A673 (cell line): ENCODE results near the gene RUBCNL. TPM values are rescaled to one million over a fixed set of nuclear protein-coding genes. Genes with fewer than 3 reads are reported as not detected.

Experiments used
- BruUV-seq: library from RNA; stranded (reverse); fragments of 400-500 nt; replicated peaks from 2 replicates; lab custom pipeline; 2021; lab: Mats Ljungman, UMichigan
- CTCF ChIA-PET: fragments of 300-600 bp; sonication (Branson Sonifier 250); formaldehyde crosslinking; loops from one replicate; lab custom pipeline; 2022; ENCODE audit warnings: antibody characterized with exemption; lab: Charles Lee
- POLR2A ChIA-PET: fragments of 300-600 bp; sonication (Branson Sonifier 250); formaldehyde crosslinking; loops from one replicate; lab custom pipeline; 2022; ENCODE audit warnings: antibody characterized with exemption; ENCODE audit not compliant: low non-redundant PET; lab: Charles Lee
- DNase-seq: peaks from one replicate; pipeline ENCODE4 v3.0.0-alpha.2; 2015; ENCODE audit warnings: low spot score
- H3K27ac ChIP-seq: fragments of 200-600 bp; sonication (generic); 2 replicates; pipeline ENCODE4 v1.5.1; 2016; ENCODE audit warnings: mixed run types, low read depth, mild to moderate bottlenecking, mixed read lengths, antibody characterized with exemption, low read length; ENCODE audit not compliant: poor library complexity, severe bottlenecking
- H3K27me3 ChIP-seq: fragments of 200-600 bp; sonication (generic); replicated peaks from 2 replicates; pipeline ENCODE4 v1.6.1; 2017; ENCODE audit warnings: mixed run types, low read depth, mild to moderate bottlenecking, mixed read lengths, antibody characterized with exemption, low read length; ENCODE audit not compliant: insufficient read depth, poor library complexity
- H3K36me3 ChIP-seq: fragments of 200-600 bp; sonication (generic); 2 replicates; pipeline ENCODE4 v1.6.1; 2016; ENCODE audit warnings: mixed run types, mild to moderate bottlenecking, mixed read lengths, antibody characterized with exemption, low read length; ENCODE audit not compliant: insufficient read depth, poor library complexity, severe bottlenecking
- H3K4me1 ChIP-seq: fragments of 200-600 bp; sonication (generic); 2 replicates; pipeline ENCODE4 v1.6.1; 2017; ENCODE audit warnings: mixed run types, mild to moderate bottlenecking, mixed read lengths, antibody characterized with exemption, low read length; ENCODE audit not compliant: insufficient read depth, poor library complexity, severe bottlenecking
- H3K4me3 ChIP-seq: fragments of 200-600 bp; sonication (generic); 2 replicates; pipeline ENCODE4 v1.5.1; 2016; ENCODE audit warnings: low read depth, mixed run types, mild to moderate bottlenecking, mixed read lengths, low read length; ENCODE audit not compliant: poor library complexity, severe bottlenecking
- H3K9me3 ChIP-seq: fragments of 200-600 bp; sonication (generic); 2 replicates; pipeline ENCODE4 v1.6.1; 2016; ENCODE audit warnings: mixed run types, low read depth, mild to moderate bottlenecking, mixed read lengths, antibody characterized with exemption, low read length; ENCODE audit not compliant: poor library complexity, severe bottlenecking
- CTCF ChIP-seq: fragments of 300-800, 200-600 bp; sonication (generic); conservative IDR thresholded peaks from 2 replicates; pipeline ENCODE4 v1.5.1; 2017; ENCODE audit warnings: low read depth, mild to moderate bottlenecking, antibody characterized with exemption, low read length, moderate library complexity, mixed read lengths
- EZH2 ChIP-seq: fragments of 200-600 bp; sonication (generic); IDR thresholded peaks from 2 replicates; pipeline ENCODE4 v1.6.1; 2017; ENCODE audit warnings: borderline replicate concordance, low read depth, mild to moderate bottlenecking, mixed read lengths, antibody characterized with exemption, low read length; ENCODE audit not compliant: poor library complexity, severe bottlenecking
- intact Hi-C: fragments of 100-400 bp; cut with micrococcal nuclease; formaldehyde crosslinking; loops from one replicate; pipeline ENCODE4 v1.10.0; 2022; ENCODE audit not compliant: unreplicated experiment
- total RNA-seq: library from RNA; stranded (reverse); gene quantifications from 2 replicates; pipeline ENCODE4 v1.2.3, GENCODE V29; 2021

Gene RUBCNL
- total RNA-seq, 1 experiment from 2014 or later, result 126 TPM

GRCh38 chr13:46389457-46390451 is 2.7 kb upstream of the RUBCNL start:
- no peaks in the 10 kb centered on the region for H3K27me3 ChIP-seq
- TF ChIP-seq EZH2, result no peak
- no peak for TF ChIP-seq CTCF
- H3K4me1 ChIP-seq, result peaks cover 34% of the 10 kb centered on the region
- peaks cover 10% of the 10 kb centered on the region for H3K36me3 ChIP-seq
- H3K4me3 ChIP-seq, result peak overlapping the region; percentile 90
- peak overlapping the region; percentile 96 for H3K27ac ChIP-seq
- CTCF ChIA-PET, result no interaction called here
- intact Hi-C loops, result loop anchor here (2.0 to 10.0 kb wide), 3 partner anchors 63 to 325 kb away; no protein-coding TSS in a partner anchor
- BruUV-seq, result no TSS peak
- no peaks in the 10 kb centered on the region for H3K9me3 ChIP-seq
- DNase-seq, result peak; percentile 79
- POLR2A ChIA-PET, result no interaction called here

GRCh38 chr13:46388846-46389245 is 1.8 kb upstream of the RUBCNL start:
- H3K4me3 ChIP-seq, result peak overlapping the region; percentile 90
- DNase-seq, result no peak
- H3K27ac ChIP-seq, result peak overlapping the region; percentile 96
- H3K4me1 ChIP-seq, result peaks cover 39% of the 10 kb centered on the region
- BruUV-seq, result TSS peak; percentile 31
- intact Hi-C loops, result loop anchor here (2.0 to 10.0 kb wide), 3 partner anchors 63 to 326 kb away; no protein-coding TSS in a partner anchor
- H3K36me3 ChIP-seq, result peaks cover 19% of the 10 kb centered on the region
- POLR2A ChIA-PET, result no interaction called here
- no peak for TF ChIP-seq EZH2
- no peak for TF ChIP-seq CTCF
- H3K27me3 ChIP-seq, result no peaks in the 10 kb centered on the region
- CTCF ChIA-PET, result no interaction called here
- H3K9me3 ChIP-seq, result no peaks in the 10 kb centered on the region

- Histone ChIP-seq H3K36me3 (peaks cover 21% of the 10 kb centered on the region), H3K27me3 (no peaks in the 10 kb centered on the region), H3K9me3 (no peaks in the 10 kb centered on the region), H3K4me1 (peaks cover 43% of the 10 kb centered on the region), H3K27ac (peak overlapping the region; percentile 96), H3K4me3 (peak overlapping the region; percentile 90)
- POLR2A ChIA-PET, result no interaction called here
- TF ChIP-seq CTCF, result no peak
- TF ChIP-seq EZH2, result no peak
- peak; percentile 89 for DNase-seq
- CTCF ChIA-PET, result no interaction called here
- intact Hi-C loops, result loop anchor here (2.0 to 10.0 kb wide), 3 partner anchors 64 to 326 kb away; no protein-coding TSS in a partner anchor
- BruUV-seq, result no TSS peak
Observed at GRCh38 chr13:46388308-46388707, 1.3 kb upstream of the RUBCNL start.
